WI38 (cell line): Measurements from ENCODE around the gene KATNB1.

Experiments
- H3K4me3 ChIP-seq: 2 replicates; pipeline ENCODE4 v1.5.1; 2011; ENCODE audit warnings: low read depth, mild to moderate bottlenecking, control low read depth, low read length
- CTCF ChIP-seq: IDR thresholded peaks from 2 replicates; pipeline ENCODE4 v1.5.1; 2012; ENCODE audit warnings: low read depth, mild to moderate bottlenecking, control low read depth, low read length

KATNB1 gene

GRCh38 chr16:57732037-57732436 is 3.5 kb upstream of the KATNB1 start:
- no peak overlapping the region for H3K4me3 ChIP-seq
- TF ChIP-seq CTCF: no peak

GRCh38 chr16:57732714-57733113 is 2.9 kb upstream of the KATNB1 start:
- TF ChIP-seq CTCF: no peak

GRCh38 chr16:57734308-57734924 is 1.2 kb upstream of the KATNB1 start:
- no peak for TF ChIP-seq CTCF
- H3K4me3 ChIP-seq: peak overlapping the region; percentile 80

More at GRCh38 chr16:57732714-57733113, 2.9 kb upstream of the KATNB1 start:
- H3K4me3 ChIP-seq: no peak overlapping the region

GRCh38 chr16:57734925-57735754 is 430 bp upstream of the KATNB1 start:
- H3K4me3 ChIP-seq: peak overlapping the region; percentile 80
- TF ChIP-seq CTCF: no peak

- TF ChIP-seq CTCF: no peak
- H3K4me3 ChIP-seq: peak overlapping the region; percentile 80
Observed at GRCh38 chr16:57736419-57737351, 1.1 kb downstream of the KATNB1 start.

GRCh38 chr16:57738844-57739243 is 3.3 kb downstream of the KATNB1 start:
- H3K4me3 ChIP-seq: no peak overlapping the region
- no peak for TF ChIP-seq CTCF
